NCI-H2227 treated with DMSO at 0.1 percent for 48 hours (cell line): Measurements from ENCODE around the gene KISS1R.

Experiments
- DNase-seq: peaks from one replicate; lab custom pipeline; 2025; lab: John Stamatoyannopoulos, UW

Gene KISS1R

GRCh38 chr19:900302-901111 lies 16.6 kb upstream of the KISS1R start:
- DNase-seq: no peak

DNA sequence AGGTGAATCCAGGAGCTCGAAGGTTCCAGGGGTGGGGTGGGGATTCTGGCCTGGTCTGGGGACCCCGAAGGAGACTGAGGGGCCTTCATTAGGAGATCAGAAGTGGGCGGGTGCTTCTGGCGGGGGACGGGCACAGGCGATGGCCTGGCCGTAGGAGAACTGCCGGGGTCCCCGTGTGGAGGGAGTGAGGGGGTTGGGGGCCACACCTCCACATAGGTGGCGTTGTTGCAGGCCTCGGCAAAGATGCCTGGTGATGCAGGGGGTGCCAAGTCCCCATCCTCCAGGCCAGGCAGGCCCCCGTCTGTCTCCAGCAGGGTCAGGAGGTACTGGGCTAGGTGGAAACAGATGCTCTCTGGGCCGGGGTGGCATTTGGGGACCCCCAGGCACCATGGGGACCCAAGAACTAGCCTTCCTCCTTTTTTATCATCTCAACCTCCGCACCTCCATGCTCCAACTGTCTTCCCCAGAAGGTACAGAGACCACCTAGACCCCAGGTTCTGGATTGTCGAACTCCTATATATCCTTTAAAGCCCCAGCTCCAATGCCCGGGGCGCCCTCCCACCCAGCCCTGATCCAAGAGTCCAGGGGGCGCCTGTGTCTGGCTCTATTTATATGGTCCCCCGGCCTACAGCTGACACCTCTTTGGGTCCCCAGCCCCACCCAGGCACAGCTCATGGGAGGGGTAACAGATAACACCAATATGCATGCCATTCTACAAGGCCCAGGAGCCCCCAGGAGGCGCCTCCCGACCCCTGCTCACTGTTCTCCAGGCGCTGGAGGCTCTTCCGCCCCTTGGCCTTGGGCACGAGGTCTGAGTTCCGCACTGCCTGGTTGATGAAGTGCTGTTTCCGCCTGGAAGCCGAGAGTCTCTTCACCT lies 15.7 kb upstream of the KISS1R start:
- no peak for DNase-seq

GRCh38 chr19:902093-902370 lies 15.1 kb upstream of the KISS1R start:
- no peak for DNase-seq

DNA sequence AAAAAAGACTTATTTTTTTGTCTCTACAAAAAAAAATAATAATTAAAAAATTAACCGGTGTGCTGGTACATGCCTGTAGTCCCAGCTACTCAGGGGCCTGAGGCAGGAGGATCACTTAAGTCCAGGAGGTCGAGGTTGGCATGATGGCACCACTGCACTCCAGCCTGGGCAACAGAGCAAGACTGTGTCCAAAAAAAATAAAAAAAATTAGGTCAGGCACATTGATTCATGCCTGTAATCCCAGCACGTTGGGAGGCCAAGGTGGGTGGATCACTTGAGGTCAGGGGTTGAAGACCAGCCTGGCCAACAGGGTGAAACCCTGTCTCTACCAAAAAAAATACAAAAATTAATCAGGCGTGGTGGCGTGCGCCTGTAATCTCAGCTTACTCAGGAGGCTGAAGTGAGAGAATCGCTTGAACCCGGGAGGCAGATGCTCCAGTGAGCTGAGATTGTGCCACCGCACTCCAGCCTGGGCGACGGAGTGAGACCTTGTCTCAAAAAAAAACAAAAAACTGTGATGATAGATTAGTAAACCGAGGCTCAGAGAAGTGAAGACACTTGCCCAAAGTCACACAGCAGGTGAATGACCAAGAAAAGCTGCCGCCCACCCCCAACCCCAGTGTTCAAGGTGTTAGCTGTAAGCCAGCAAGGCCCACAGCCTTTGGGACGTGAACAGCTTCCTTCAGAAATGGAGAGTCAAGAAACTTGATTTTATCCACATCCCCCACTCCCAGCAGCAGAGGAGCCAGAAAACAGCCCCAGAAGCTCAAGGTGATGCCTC lies 14.5 kb upstream of the KISS1R start:
- no peak for DNase-seq

- peak; percentile 55 for DNase-seq
These were observed 13.8 kb upstream of the KISS1R start for GRCh38 chr19:903266-903797.

GRCh38 chr19:904545-904944 lies 12.6 kb upstream of the KISS1R start:
- no peak for DNase-seq

GRCh38 chr19:906480-906879 lies 10.7 kb upstream of the KISS1R start:
- DNase-seq: no peak

DNA sequence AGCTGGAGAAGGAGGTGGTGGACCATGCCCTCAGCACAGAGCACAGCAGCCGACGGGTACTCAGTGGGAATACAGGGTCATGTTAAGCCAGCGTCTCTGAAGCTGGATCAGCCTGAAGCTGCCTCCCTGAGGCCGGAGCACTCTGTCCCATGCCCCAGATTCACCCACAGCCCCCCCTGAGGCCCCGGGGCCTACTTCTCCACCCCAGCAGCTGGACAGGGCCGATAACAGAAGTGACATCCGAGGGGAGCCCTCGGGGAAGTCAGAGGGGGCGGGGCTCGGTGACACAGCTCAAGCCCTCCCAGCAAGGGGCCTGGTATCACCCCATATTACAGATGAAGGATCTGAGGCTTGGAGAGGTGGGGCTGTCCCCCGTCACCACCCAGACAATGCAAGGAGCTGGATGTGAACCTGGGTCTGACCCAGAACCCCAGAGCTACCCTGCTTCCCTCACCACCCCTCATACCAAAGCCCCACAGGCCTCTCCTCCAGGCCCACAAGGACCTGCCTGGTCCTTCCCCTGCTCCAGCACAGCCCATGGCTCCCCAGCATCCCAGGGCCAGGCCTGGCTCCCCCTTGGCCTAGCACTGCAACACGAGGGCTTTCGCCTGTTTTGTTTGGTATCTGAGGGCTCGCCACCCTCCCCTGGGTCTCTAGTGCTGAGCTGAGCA lies 9.8 kb upstream of the KISS1R start:
- DNase-seq: no peak

DNA sequence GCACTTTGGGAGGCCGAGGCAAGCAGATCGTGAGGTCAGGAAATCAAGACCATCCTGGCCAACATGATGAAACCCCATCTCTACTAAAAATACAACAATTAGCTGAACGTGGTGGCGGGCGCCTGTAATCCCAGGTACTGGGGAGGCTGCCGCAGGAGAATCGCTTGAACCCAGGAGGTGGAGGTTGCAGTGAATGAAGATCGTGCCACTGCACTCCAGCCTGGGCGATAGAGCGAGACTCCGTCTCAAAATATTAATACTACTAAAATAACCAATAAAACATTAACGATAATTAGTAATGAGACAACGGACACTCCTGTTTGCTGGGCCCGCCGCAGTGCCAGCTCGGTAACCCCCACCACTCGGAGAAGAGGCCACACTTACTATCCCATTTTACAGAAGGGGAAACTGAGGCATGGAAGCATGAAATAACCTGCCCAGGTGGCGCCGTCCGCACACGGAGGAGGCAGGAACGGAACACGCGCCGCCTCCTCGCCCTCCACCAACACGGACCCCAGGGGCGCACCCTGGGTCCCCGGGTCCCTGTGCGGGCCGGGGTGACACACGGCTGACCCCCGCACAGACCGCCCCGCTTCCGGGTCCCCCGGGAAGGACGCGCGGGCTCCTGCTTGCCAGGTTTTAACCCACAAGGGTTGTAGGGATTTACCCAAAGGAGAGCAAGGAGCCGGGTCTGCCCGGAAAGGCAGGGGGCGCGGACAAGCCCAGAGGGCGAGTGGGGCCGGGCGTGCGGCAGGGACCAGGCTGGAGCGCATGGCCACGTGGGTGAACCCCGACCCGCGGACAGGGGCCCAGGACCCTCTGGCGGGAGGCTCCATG lies 5.7 kb upstream of the KISS1R start:
- no peak for DNase-seq

GRCh38 chr19:912181-913079 lies 4.7 kb upstream of the KISS1R start:
- DNase-seq: no peak

GRCh38 chr19:913080-913748 lies 3.9 kb upstream of the KISS1R start, which contains the start of gene R3HDM4:
R3HDM4 (minus strand) TSS chr19:913219; CDS start chr19:913157, 62 bp downstream.
- DNase-seq: peak; percentile 17

GRCh38 chr19:916645-917322 lies 349 bp upstream of the KISS1R start:
- DNase-seq: no peak

- no peak for DNase-seq
These were observed 962 bp downstream of the KISS1R start for GRCh38 chr19:918152-918437.

GRCh38 chr19:918481-919198 lies 1.5 kb downstream of the KISS1R start:
- DNase-seq: peak; percentile 20

DNA sequence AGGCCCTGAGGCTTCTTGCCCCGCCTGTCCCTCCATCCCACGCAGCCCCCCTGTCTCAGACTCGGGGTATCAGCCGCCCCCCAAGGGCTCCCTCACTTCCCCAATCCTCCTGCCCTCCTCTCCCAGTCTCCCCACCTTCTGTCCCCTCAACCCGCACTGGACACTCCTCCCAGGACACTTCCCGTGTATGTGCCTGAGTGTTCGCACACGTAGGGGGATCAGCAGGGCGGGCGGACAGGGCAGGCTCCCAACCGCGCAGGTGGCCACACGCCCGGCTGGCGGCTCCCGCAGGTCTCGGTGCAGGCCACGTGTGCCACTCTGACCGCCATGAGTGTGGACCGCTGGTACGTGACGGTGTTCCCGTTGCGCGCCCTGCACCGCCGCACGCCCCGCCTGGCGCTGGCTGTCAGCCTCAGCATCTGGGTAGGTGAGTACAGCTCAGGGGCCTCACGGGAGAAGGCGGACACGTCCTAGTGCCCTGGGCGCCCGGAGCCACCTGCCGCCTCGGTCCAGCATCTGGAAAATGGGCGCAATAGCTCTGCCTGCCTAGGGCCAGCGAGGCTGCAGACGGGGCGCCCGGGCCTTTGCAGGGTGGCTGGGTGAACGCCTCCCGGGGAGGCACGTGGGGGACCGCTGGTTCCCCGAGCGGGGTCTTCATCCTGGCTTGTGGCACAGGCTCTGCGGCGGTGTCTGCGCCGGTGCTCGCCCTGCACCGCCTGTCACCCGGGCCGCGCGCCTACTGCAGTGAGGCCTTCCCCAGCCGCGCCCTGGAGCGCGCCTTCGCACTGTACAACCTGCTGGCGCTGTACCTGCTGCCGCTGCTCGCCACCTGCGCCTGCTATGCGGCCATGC lies 2.3 kb downstream of the KISS1R start:
- DNase-seq: no peak

DNA sequence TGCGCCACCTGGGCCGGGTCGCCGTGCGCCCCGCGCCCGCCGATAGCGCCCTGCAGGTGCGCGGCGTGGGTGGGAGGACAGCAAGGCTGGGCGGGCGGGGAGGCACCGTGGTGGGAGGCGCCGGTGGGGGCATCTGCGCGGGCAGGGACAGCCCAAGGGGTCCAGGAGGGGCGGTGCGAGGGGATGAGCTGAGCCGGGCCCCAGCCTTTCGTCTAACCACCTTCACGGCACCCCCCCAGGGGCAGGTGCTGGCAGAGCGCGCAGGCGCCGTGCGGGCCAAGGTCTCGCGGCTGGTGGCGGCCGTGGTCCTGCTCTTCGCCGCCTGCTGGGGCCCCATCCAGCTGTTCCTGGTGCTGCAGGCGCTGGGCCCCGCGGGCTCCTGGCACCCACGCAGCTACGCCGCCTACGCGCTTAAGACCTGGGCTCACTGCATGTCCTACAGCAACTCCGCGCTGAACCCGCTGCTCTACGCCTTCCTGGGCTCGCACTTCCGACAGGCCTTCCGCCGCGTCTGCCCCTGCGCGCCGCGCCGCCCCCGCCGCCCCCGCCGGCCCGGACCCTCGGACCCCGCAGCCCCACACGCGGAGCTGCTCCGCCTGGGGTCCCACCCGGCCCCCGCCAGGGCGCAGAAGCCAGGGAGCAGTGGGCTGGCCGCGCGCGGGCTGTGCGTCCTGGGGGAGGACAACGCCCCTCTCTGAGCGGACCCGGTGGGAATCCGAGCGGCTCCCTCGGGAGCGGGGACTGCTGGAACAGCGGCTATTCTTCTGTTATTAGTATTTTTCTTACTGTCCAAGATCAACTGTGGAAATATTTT lies 3.1 kb downstream of the KISS1R start:
- DNase-seq: no peak
